ENCODE results near the gene GNG7.
A peak's percentile ranks its signal among the peaks of the same experiment; 100 is the strongest.

Gene GNG7

DNA sequence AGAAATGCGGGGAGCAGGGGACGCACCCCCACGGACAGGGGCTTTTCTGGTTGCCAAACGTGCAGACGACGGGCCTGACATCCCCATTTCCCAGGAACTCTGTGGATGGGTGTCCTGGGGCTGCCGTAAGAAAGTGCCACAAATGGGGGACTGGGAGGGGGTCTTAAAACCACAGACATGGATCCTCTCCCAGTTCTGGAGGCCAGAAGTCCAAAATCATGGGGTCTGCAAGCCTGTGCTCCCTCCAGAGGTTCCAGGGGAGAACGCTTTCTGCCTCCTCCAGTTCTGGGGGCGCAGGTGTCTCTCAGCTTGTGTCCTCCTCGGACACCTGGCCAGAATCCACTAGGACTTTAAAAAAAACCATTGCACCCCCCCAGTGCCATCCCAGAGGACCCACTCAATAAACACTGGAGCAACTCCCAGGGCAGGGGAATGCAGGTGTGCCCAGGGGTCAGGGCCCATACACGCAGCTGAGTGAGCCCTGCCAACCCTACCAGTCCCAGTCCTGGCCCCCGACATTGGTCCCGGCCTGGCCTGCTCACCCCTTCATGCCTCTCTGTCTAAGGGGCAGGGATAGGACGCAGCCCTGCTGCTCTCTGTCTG, 122.7 kb downstream of the GNG7 start:
- no peak overlapping the region for H3K4me3 ChIP-seq (ENCODE audit: low read length)
- H3K9me3 ChIP-seq (ENCODE audit: insufficient read depth, low read length): peaks cover 14% of the 10 kb centered on the region; the same call in 1 of the 2 replicates
- no peak overlapping the region for H3K27ac ChIP-seq (ENCODE audit: low read length)
- no peaks in the 10 kb centered on the region for H3K4me1 ChIP-seq (ENCODE audit: low read length)
- TF ChIP-seq EZH2phosphoT487 (IDR thresholded peaks at IDR 0.05; ENCODE audit: low read depth): no peak
- TF ChIP-seq, protein P1, sequence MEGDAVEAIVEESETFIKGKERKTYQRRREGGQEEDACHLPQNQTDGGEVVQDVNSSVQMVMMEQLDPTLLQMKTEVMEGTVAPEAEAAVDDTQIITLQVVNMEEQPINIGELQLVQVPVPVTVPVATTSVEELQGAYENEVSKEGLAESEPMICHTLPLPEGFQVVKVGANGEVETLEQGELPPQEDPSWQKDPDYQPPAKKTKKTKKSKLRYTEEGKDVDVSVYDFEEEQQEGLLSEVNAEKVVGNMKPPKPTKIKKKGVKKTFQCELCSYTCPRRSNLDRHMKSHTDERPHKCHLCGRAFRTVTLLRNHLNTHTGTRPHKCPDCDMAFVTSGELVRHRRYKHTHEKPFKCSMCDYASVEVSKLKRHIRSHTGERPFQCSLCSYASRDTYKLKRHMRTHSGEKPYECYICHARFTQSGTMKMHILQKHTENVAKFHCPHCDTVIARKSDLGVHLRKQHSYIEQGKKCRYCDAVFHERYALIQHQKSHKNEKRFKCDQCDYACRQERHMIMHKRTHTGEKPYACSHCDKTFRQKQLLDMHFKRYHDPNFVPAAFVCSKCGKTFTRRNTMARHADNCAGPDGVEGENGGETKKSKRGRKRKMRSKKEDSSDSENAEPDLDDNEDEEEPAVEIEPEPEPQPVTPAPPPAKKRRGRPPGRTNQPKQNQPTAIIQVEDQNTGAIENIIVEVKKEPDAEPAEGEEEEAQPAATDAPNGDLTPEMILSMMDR (IDR thresholded peaks at IDR 0.05; ENCODE audit: low read depth, low read length): no peak; the same call in 1 of the 2 replicates
- no peaks in the 10 kb centered on the region for H3K79me2 ChIP-seq (ENCODE audit: low read length)
- H2AFZ ChIP-seq (ENCODE audit: low read depth, low read length): no peak overlapping the region
- no peak overlapping the region for H3K4me2 ChIP-seq (ENCODE audit: low read length)
- no peaks in the 10 kb centered on the region for H4K20me1 ChIP-seq (ENCODE audit: insufficient read depth, low read length)
- no peaks in the 10 kb centered on the region; the same call in 1 of the 2 replicates for H3K27me3 ChIP-seq (ENCODE audit: low read depth, low read length)
- no peak overlapping the region for H3K9ac ChIP-seq (ENCODE audit: low read length)
- H3K36me3 ChIP-seq (replicated peaks; ENCODE audit: low read depth, low read length): peaks cover 3% of the 10 kb centered on the region

DNA sequence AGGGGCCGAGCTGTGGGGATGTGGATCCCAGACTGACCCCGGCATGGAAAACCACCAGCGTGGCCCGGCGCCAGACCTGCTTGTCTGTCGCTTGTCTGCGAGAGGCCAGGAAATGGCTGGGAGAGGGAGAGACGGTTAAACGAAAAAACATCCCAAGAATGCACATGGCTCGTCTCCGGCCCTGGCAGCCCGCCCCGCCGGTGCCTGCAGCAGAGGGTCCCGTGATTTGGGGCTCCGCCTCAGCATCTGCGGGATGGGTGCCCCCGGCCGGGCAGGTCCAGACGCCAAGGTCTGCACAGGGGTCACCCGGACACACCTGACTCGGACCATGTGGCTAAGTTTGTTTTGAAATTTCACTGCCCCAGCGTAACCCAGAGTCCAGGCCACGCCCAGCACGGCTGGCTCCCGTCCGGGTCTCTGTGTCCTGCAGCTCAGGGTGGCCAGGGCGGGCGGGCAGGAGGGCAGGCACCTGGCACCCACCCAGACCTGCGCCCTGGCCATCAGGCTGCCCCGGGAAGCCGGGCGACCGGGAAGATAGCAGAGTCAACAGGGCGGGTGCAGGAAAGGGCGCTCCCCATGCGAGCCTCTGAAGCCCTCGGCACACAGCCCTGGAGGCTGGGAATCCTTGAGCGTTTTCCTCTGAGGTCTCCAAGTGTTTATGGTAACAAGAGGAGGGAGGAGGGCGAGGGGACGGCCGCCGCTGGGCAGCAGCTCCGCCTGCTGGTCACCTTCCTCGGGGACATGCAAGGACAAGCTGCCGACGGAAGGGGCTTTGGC, 123.4 kb downstream of the GNG7 start:
- H4K20me1 ChIP-seq (ENCODE audit: insufficient read depth, low read length): no peaks in the 10 kb centered on the region
- H3K4me2 ChIP-seq (ENCODE audit: low read length): no peak overlapping the region

DNA sequence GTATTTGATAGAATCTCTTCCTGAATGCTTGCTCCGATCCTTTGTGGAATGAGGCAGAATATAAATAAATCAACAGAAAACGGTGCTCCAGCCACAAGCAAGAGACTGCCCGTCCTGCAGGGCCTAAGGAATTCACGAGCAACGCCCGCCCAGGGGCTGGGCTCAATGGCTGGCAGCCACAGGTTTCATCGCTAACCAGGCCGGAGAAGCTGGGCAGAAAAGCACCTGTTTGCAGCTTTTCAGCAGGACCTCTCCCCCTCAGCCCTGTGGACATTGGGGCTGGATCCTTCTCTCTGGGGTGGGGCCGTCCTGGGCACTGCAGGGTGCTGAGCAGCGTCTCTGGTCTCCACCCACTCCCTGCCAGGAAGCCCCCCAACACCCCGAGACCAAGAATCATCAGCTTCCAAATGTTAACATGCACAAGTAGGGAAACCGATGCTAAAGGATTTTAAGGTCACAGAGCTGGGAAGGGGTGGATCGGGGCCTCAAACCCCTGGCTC, 124.1 kb downstream of the GNG7 start:
- H3K4me2 ChIP-seq (ENCODE audit: low read length): no peak overlapping the region

More for the DNA sequence above, 123.4 kb downstream of the GNG7 start:
- Histone ChIP-seq H3K4me1 (ENCODE audit: low read length) (no peaks in the 10 kb centered on the region), H3K79me2 (ENCODE audit: low read length) (no peaks in the 10 kb centered on the region), H3K27ac (ENCODE audit: low read length) (no peak overlapping the region), H2AFZ (ENCODE audit: low read depth, low read length) (no peak overlapping the region), H3K36me3 (replicated peaks; ENCODE audit: low read depth, low read length) (peaks cover 3% of the 10 kb centered on the region), H3K9ac (ENCODE audit: low read length) (no peak overlapping the region), H3K9me3 (ENCODE audit: insufficient read depth, low read length) (peaks cover 14% of the 10 kb centered on the region), H3K27me3 (ENCODE audit: low read depth, low read length) (no peaks in the 10 kb centered on the region; the same call in 1 of the 2 replicates), H3K4me3 (ENCODE audit: low read length) (no peak overlapping the region)
- TF ChIP-seq, protein P1 (IDR thresholded peaks at IDR 0.05; ENCODE audit: low read depth, low read length): peak; percentile 34
- TF ChIP-seq EZH2phosphoT487 (IDR thresholded peaks at IDR 0.05; ENCODE audit: low read depth): no peak

More for the DNA sequence above, 124.1 kb downstream of the GNG7 start:
- Histone ChIP-seq H3K9ac (ENCODE audit: low read length) (no peak overlapping the region), H4K20me1 (ENCODE audit: insufficient read depth, low read length) (no peaks in the 10 kb centered on the region), H2AFZ (ENCODE audit: low read depth, low read length) (no peak overlapping the region), H3K9me3 (ENCODE audit: insufficient read depth, low read length) (peaks cover 8% of the 10 kb centered on the region), H3K4me1 (ENCODE audit: low read length) (no peaks in the 10 kb centered on the region), H3K36me3 (replicated peaks; ENCODE audit: low read depth, low read length) (peaks cover 3% of the 10 kb centered on the region), H3K27ac (ENCODE audit: low read length) (no peak overlapping the region), H3K79me2 (ENCODE audit: low read length) (no peaks in the 10 kb centered on the region), H3K4me3 (ENCODE audit: low read length) (no peak overlapping the region), H3K27me3 (ENCODE audit: low read depth, low read length) (no peaks in the 10 kb centered on the region; the same call in 1 of the 2 replicates)
- no peak for TF ChIP-seq EZH2phosphoT487 (IDR thresholded peaks at IDR 0.05; ENCODE audit: low read depth)
- TF ChIP-seq, protein P1 (IDR thresholded peaks at IDR 0.05; ENCODE audit: low read depth, low read length): no peak
